HCT116 (cell line): ENCODE results near the gene ZBTB7C. TPM values are rescaled to one million over a fixed set of nuclear protein-coding genes. Genes with fewer than 3 reads are reported as not detected.

Experiments used
- ATAC-seq: fragments of 200-7000 bp; cut with Tn5 transposase; 2 replicates; pipeline ENCODE4 v1.9.1; 2020; ENCODE audit warnings: mild to moderate bottlenecking, moderate library complexity
- BruUV-seq: library from RNA; stranded (reverse); fragments of 400-500 nt; replicated peaks from 2 replicates; lab custom pipeline; 2021; lab: Mats Ljungman, UMichigan
- CTCF ChIA-PET: fragments of 300-600 bp; sonication (Branson Sonifier 250); formaldehyde crosslinking; loops from one replicate; lab custom pipeline; 2021; ENCODE audit warnings: antibody characterized with exemption; lab: Charles Lee
- POLR2A ChIA-PET: fragments of 300-600, 350-600 bp; sonication (Branson Sonifier 250); formaldehyde crosslinking; loops from one replicate; lab custom pipeline; 2021; ENCODE audit warnings: antibody characterized with exemption; lab: Charles Lee
- RAD21 ChIA-PET, 2 experiments: fragments of 300-600 bp; sonication (Branson Sonifier 250); formaldehyde crosslinking; loops; one replicate each; lab custom pipeline; 2023; ENCODE audit warnings: low total read pairs in 2 of 2; ENCODE audit not compliant: uncharacterized antibody in 2 of 2, unreplicated experiment in 2 of 2, low non-redundant PET in 1 of 2; lab: Charles Lee
- DNase-seq: peaks from one replicate; pipeline ENCODE4 v3.0.0-alpha.2; 2010; ENCODE audit warnings: low read depth, low spot score
- H2AFZ ChIP-seq: fragments of 200-600 bp; shearing (Covaris generic), sonication (generic); 2 replicates; pipeline ENCODE4 v1.6.1; 2017; ENCODE audit warnings: low read depth, mixed run types, mixed read lengths, antibody characterized with exemption, low read length; ENCODE audit not compliant: poor library complexity, severe bottlenecking
- H3K27ac ChIP-seq: 2 replicates; pipeline ENCODE4 v1.5.1; 2012; ENCODE audit warnings: low read depth, low read length
- H3K27me3 ChIP-seq: fragments of 200-600 bp; sonication (generic); 2 replicates; pipeline ENCODE4 v1.6.1; 2016; ENCODE audit warnings: mixed run types, low read length, mixed read lengths; ENCODE audit not compliant: insufficient read depth
- H3K36me3 ChIP-seq, 2 experiments: fragments of 200-500 bp in 1 of 2; fragments of 200-600 bp in 1 of 2; sonication (Bioruptor generic) in 1 of 2; sonication (generic) in 1 of 2; 2 replicates each; pipeline versions ENCODE4 v1.5.1 to v1.6.1; 2014 to 2016; ENCODE audit warnings: low read length in 2 of 2, inconsistent platforms in 1 of 2, mixed read lengths in 1 of 2, mixed run types in 1 of 2; ENCODE audit not compliant: insufficient read depth in 2 of 2, control insufficient read depth in 1 of 2
- H3K4me1 ChIP-seq, 2 experiments: fragments of 200-600 bp in 1 of 2; sonication (generic) in 1 of 2; 2 replicates each; pipeline versions ENCODE4 v1.5.1 to v1.6.1; 2012 to 2017; ENCODE audit warnings: low read length in 2 of 2, inconsistent platforms in 1 of 2, mild to moderate bottlenecking in 1 of 2, mixed read lengths in 1 of 2, mixed run types in 1 of 2, moderate library complexity in 1 of 2; ENCODE audit not compliant: insufficient read depth in 2 of 2, control insufficient read depth in 1 of 2
- H3K4me2 ChIP-seq: fragments of 200-600 bp; sonication (generic); 2 replicates; pipeline ENCODE4 v1.6.1; 2017; ENCODE audit warnings: mixed run types, low read length, mixed read lengths
- H3K4me3 ChIP-seq, 2 experiments: fragments of 200-600 bp in 1 of 2; sonication (generic) in 1 of 2; replicated peaks in 1 of 2; 2 replicates each; pipeline ENCODE4 v1.5.1; 2011 to 2016; ENCODE audit warnings: low read length in 2 of 2, control low read depth in 1 of 2, low read depth in 1 of 2, mild to moderate bottlenecking in 1 of 2, mixed read lengths in 1 of 2, mixed run types in 1 of 2
- H3K79me2 ChIP-seq: fragments of 200-600 bp; sonication (generic); 2 replicates; pipeline ENCODE4 v1.6.1; 2017; ENCODE audit warnings: mild to moderate bottlenecking, mixed run types, low read length, moderate library complexity, mixed read lengths; ENCODE audit not compliant: insufficient read depth
- H3K9ac ChIP-seq: fragments of 200-600 bp; sonication (generic); 2 replicates; pipeline ENCODE4 v1.6.1; 2016; ENCODE audit warnings: low read length, mixed read lengths
- H3K9me2 ChIP-seq: fragments of 200-600 bp; sonication (generic), shearing (Covaris generic); 2 replicates; pipeline ENCODE4 v1.6.1; 2017; ENCODE audit warnings: mixed run types, mild to moderate bottlenecking, moderate library complexity; ENCODE audit not compliant: insufficient read depth
- H3K9me3 ChIP-seq, 2 experiments: fragments of 200-500 bp in 1 of 2; fragments of 200-600 bp in 1 of 2; sonication (Bioruptor generic) in 1 of 2; sonication (generic) in 1 of 2; 2 replicates each; pipeline ENCODE4 v1.6.1; 2014 to 2017; ENCODE audit warnings: low read length in 2 of 2, mixed read lengths in 2 of 2, inconsistent platforms in 1 of 2, low read depth in 1 of 2, mild to moderate bottlenecking in 1 of 2, mixed run types in 1 of 2, moderate library complexity in 1 of 2; ENCODE audit not compliant: control insufficient read depth in 1 of 2, insufficient read depth in 1 of 2
- H4K20me1 ChIP-seq: fragments of 200-600 bp; sonication (generic), shearing (Covaris generic); 2 replicates; pipeline ENCODE4 v1.6.1; 2017; ENCODE audit warnings: mixed run types, mild to moderate bottlenecking, moderate library complexity; ENCODE audit not compliant: insufficient read depth
- ATF3 ChIP-seq: IDR thresholded peaks from 2 replicates; pipeline ENCODE4 v1.6.1; 2012
- CEBPB ChIP-seq: IDR thresholded peaks from 2 replicates; pipeline ENCODE4 v1.6.1; 2012; ENCODE audit warnings: low read depth
- EZH2 ChIP-seq: fragments of 200-600 bp; sonication (generic); IDR thresholded peaks from 2 replicates; pipeline ENCODE4 v1.6.1; 2017; ENCODE audit warnings: antibody characterized with exemption, mixed run types
- FOSL1 ChIP-seq: IDR thresholded peaks from 2 replicates; pipeline ENCODE4 v1.6.1; 2012; ENCODE audit warnings: low read depth
- JUND ChIP-seq: IDR thresholded peaks from 2 replicates; pipeline ENCODE4 v1.6.1; 2012
- MAX ChIP-seq: IDR thresholded peaks from 2 replicates; pipeline ENCODE4 v1.6.1; 2012
- POLR2A ChIP-seq: IDR thresholded peaks from 2 replicates; pipeline ENCODE4 v1.7.0; 2011; ENCODE audit warnings: borderline replicate concordance; ENCODE audit not compliant: insufficient read depth, insufficient read length; ENCODE audit errors: extremely low read depth
- POLR2AphosphoS5 ChIP-seq: IDR thresholded peaks from 2 replicates; pipeline ENCODE4 v1.6.1; 2011; ENCODE audit warnings: mild to moderate bottlenecking, low read depth, low read length, moderate library complexity
- RAD21 ChIP-seq: IDR thresholded peaks from 2 replicates; pipeline ENCODE4 v1.6.1; 2012; ENCODE audit warnings: low read depth, mild to moderate bottlenecking
- REST ChIP-seq: IDR thresholded peaks from 2 replicates; pipeline ENCODE4 v1.6.1; 2012; ENCODE audit warnings: low read depth
- SIN3A ChIP-seq: IDR thresholded peaks from 2 replicates; pipeline ENCODE4 v1.6.1; 2012; ENCODE audit warnings: low read depth
- SRF ChIP-seq: IDR thresholded peaks from 2 replicates; pipeline ENCODE4 v1.6.1; 2012; ENCODE audit warnings: low read depth
- YY1 ChIP-seq: IDR thresholded peaks from 2 replicates; pipeline ENCODE4 v1.6.1; 2011; ENCODE audit warnings: low read length, low read depth, moderate library complexity, mild to moderate bottlenecking; ENCODE audit not compliant: insufficient replicate concordance; ENCODE audit errors: extremely low read depth
- ZFX ChIP-seq: fragments of 450-650 bp; IDR thresholded peaks from 2 replicates; pipeline ENCODE4 v1.6.1; 2017
- ZNF274 ChIP-seq: fragments of 200-500 bp; sonication (Bioruptor generic); IDR thresholded peaks from 2 replicates; pipeline ENCODE4 v1.6.1; 2014; ENCODE audit warnings: mild to moderate bottlenecking, low read depth, low read length, inconsistent platforms
- intact Hi-C: fragments of 100-400 bp; cut with micrococcal nuclease; formaldehyde crosslinking; loops from 2 replicates; pipeline ENCODE4 v1.10.0; 2022
- total RNA-seq: library from RNA; stranded (reverse); gene quantifications from one replicate; pipeline ENCODE4 v1.2.1, GENCODE V29; 2021; ENCODE audit not compliant: unreplicated experiment

Gene ZBTB7C
- total RNA-seq, 1 experiment from 2014 or later: 0.37 TPM

- no TSS peak for BruUV-seq
- Histone ChIP-seq H3K9ac (no peak overlapping the region), H4K20me1 (no peaks in the 10 kb centered on the region), H3K27me3 (no peaks in the 10 kb centered on the region), H3K9me2 (no peaks in the 10 kb centered on the region), H3K36me3 (no peaks in the 10 kb centered on the region), H3K27ac (no peak overlapping the region), H3K4me1 (no peaks in the 10 kb centered on the region; a peak in 2 of 4 replicates), H3K9me3 (no peaks in the 10 kb centered on the region), H3K4me3 (no peak overlapping the region), H2AFZ (no peak overlapping the region), H3K79me2 (no peaks in the 10 kb centered on the region), H3K4me2 (no peak overlapping the region)
- RAD21 ChIA-PET: no interaction called here
- no peak for TF ChIP-seq FOSL1
- no peak for TF ChIP-seq POLR2A
- TF ChIP-seq CEBPB: no peak
- TF ChIP-seq JUND: no peak
- TF ChIP-seq SIN3A: no peak
- no peak for TF ChIP-seq YY1
- TF ChIP-seq SRF: no peak
- CTCF ChIA-PET: no interaction called here
- no peak for ATAC-seq
- POLR2A ChIA-PET: no interaction called here
- intact Hi-C loops: no loop called here
- no peak for DNase-seq
Measured at GRCh38 chr18:48313792-48314191, 95.4 kb downstream of the ZBTB7C start.

- RAD21 ChIA-PET: no interaction called here
- no peaks in the 10 kb centered on the region for H3K9me2 ChIP-seq
Measured at GRCh38 chr18:48312066-48312465, 97.1 kb downstream of the ZBTB7C start.

More at GRCh38 chr18:48312066-48312465, 97.1 kb downstream of the ZBTB7C start:
- H3K9me3 ChIP-seq: no peaks in the 10 kb centered on the region
- ATAC-seq: no peak
- no peak overlapping the region for H2AFZ ChIP-seq
- no peak for DNase-seq
- peaks cover 9% of the 10 kb centered on the region in 2 experiments for H3K4me1 ChIP-seq
- TF ChIP-seq ATF3: no peak
- no peak for TF ChIP-seq POLR2A
- no peak for TF ChIP-seq MAX
- TF ChIP-seq CEBPB: no peak
- no peak for TF ChIP-seq REST
- no peak for TF ChIP-seq SRF
- TF ChIP-seq RAD21: no peak
- no peak for TF ChIP-seq EZH2
- no peak for TF ChIP-seq YY1
- TF ChIP-seq ZNF274: no peak
- no peak for TF ChIP-seq ZFX
- no peak for TF ChIP-seq POLR2AphosphoS5
- POLR2A ChIA-PET: no interaction called here
- intact Hi-C loops: no loop called here
- H3K36me3 ChIP-seq: no peaks in the 10 kb centered on the region
- no peaks in the 10 kb centered on the region for H3K27me3 ChIP-seq
- H3K4me3 ChIP-seq: no peak overlapping the region
- BruUV-seq: no TSS peak
- H3K79me2 ChIP-seq: no peaks in the 10 kb centered on the region
- no peak overlapping the region for H3K4me2 ChIP-seq
- H3K9ac ChIP-seq: no peak overlapping the region
- H4K20me1 ChIP-seq: no peaks in the 10 kb centered on the region
- H3K27ac ChIP-seq: no peak overlapping the region
- CTCF ChIA-PET: interaction anchor here (1.2 kb wide), 1 partner anchor 17 kb away, joined by 3 read pairs; no protein-coding TSS in a partner anchor
